Liver (tissue), 9 donors: ENCODE measurements around the gene CCT2. TPM values are rescaled to one million over a fixed set of nuclear protein-coding genes. Genes with fewer than 3 reads are reported as not detected.

Experiments
- DNase-seq: peaks from one replicate; pipeline ENCODE4 v3.0.0-alpha.2; 2017; ENCODE audit warnings: low spot score
- H3K27ac ChIP-seq, 2 donors: one replicate each; pipeline ENCODE4 v1.7.0; 2013; ENCODE audit warnings: inconsistent platforms in 2 of 2, low read length in 2 of 2, control low read depth in 1 of 2, low read depth in 1 of 2, mild to moderate bottlenecking in 1 of 2
- H3K27me3 ChIP-seq, 4 donors: one replicate each; pipeline versions ENCODE4 v1.6.1 to v1.7.0; 2013; ENCODE audit warnings: low read length in 3 of 4, inconsistent platforms in 1 of 4, mild to moderate bottlenecking in 1 of 4, moderate library complexity in 1 of 4; ENCODE audit not compliant: control insufficient read depth in 4 of 4, insufficient read depth in 4 of 4
- H3K36me3 ChIP-seq, 4 donors: one replicate each; pipeline versions ENCODE4 v1.6.1 to v1.7.0; 2013; ENCODE audit warnings: low read length in 3 of 4, mild to moderate bottlenecking in 3 of 4, low read depth in 1 of 4, moderate library complexity in 1 of 4; ENCODE audit not compliant: control insufficient read depth in 4 of 4, insufficient read depth in 3 of 4
- H3K4me1 ChIP-seq, 4 donors: one replicate each; pipeline versions ENCODE4 v1.6.1 to v1.7.0; 2013; ENCODE audit warnings: low read length in 3 of 4, mild to moderate bottlenecking in 3 of 4, moderate library complexity in 1 of 4; ENCODE audit not compliant: control insufficient read depth in 4 of 4, insufficient read depth in 4 of 4
- H3K4me3 ChIP-seq, 3 donors: one replicate each; pipeline versions ENCODE4 v1.6.1 to v1.7.0; 2013; ENCODE audit warnings: low read length in 3 of 3, control low read depth in 1 of 3, low read depth in 1 of 3, mild to moderate bottlenecking in 1 of 3
- H3K9ac ChIP-seq, 2 donors: one replicate each; pipeline ENCODE4 v1.7.0; 2013; ENCODE audit warnings: low read length in 2 of 2, mild to moderate bottlenecking in 2 of 2, moderate library complexity in 2 of 2, control low read depth in 1 of 2, low read depth in 1 of 2
- H3K9me3 ChIP-seq, 4 donors: one replicate each; pipeline versions ENCODE4 v1.6.1 to v1.7.0; 2013; ENCODE audit warnings: low read length in 3 of 4; ENCODE audit not compliant: control insufficient read depth in 4 of 4
- ATF3 ChIP-seq: IDR thresholded peaks from 2 replicates; pipeline ENCODE4 v1.6.1; 2016; ENCODE audit warnings: antibody characterized with exemption
- CTCF ChIP-seq: fragments of 150-350 bp; IDR thresholded peaks from 2 replicates; pipeline ENCODE4 v1.5.1; 2017; ENCODE audit warnings: improper control_type of control experiment, low read depth, low read length; ENCODE audit not compliant: missing input control
- EGR1 ChIP-seq, 2 donors: IDR thresholded peaks; 2 replicates each; pipeline ENCODE4 v1.6.1; 2016 to 2018; ENCODE audit warnings: antibody characterized with exemption in 2 of 2, low read depth in 2 of 2
- FOXA2 ChIP-seq: IDR thresholded peaks from 2 replicates; pipeline ENCODE4 v1.6.1; 2016; ENCODE audit warnings: antibody characterized with exemption
- GABPA ChIP-seq, 2 donors: IDR thresholded peaks in 1 of 2; conservative IDR thresholded peaks in 1 of 2; 2 replicates each; pipeline ENCODE4 v1.6.1; 2016; ENCODE audit warnings: antibody characterized with exemption in 2 of 2, mild to moderate bottlenecking in 1 of 2, moderate library complexity in 1 of 2
- HNF4A ChIP-seq, 2 donors: conservative IDR thresholded peaks; 2 replicates each; pipeline ENCODE4 v1.6.1; 2016; ENCODE audit warnings: antibody characterized with exemption in 2 of 2, mild to moderate bottlenecking in 2 of 2
- HNF4G ChIP-seq: IDR thresholded peaks from 2 replicates; pipeline ENCODE4 v1.6.1; 2016; ENCODE audit warnings: antibody characterized with exemption
- JUND ChIP-seq, 2 donors: IDR thresholded peaks; 2 replicates each; pipeline ENCODE4 v1.6.1; 2016; ENCODE audit warnings: antibody characterized with exemption in 2 of 2
- MAX ChIP-seq: IDR thresholded peaks from 2 replicates; pipeline ENCODE4 v1.6.1; 2016; ENCODE audit warnings: antibody characterized with exemption
- NR2F2 ChIP-seq: IDR thresholded peaks from 2 replicates; pipeline ENCODE4 v1.6.1; 2016; ENCODE audit warnings: antibody characterized with exemption
- RAD21 ChIP-seq, 2 donors: IDR thresholded peaks; 2 replicates each; pipeline ENCODE4 v1.6.1; 2016; ENCODE audit warnings: antibody characterized with exemption in 2 of 2, mild to moderate bottlenecking in 2 of 2
- REST ChIP-seq: IDR thresholded peaks from 2 replicates; pipeline ENCODE4 v1.6.1; 2016; ENCODE audit warnings: antibody characterized with exemption, mild to moderate bottlenecking
- RXRA ChIP-seq, 2 donors: IDR thresholded peaks; 2 replicates each; pipeline ENCODE4 v1.6.1; 2017 to 2018; ENCODE audit warnings: antibody characterized with exemption in 2 of 2, mild to moderate bottlenecking in 1 of 2
- TAF1 ChIP-seq: conservative IDR thresholded peaks from 2 replicates; pipeline ENCODE4 v1.6.1; 2016; ENCODE audit warnings: antibody characterized with exemption, mild to moderate bottlenecking
- WGBS: extraction: QIAGEN DNeasy Blood & Tissue Kit; methylation state at CpG from one replicate; pipeline ENCODE4 v1.1.7; 2013; 5-methylcytosine and 5-hydroxymethylcytosine counted together
- polyA plus RNA-seq, 2 donors: library from polyadenylated mRNA; stranded (reverse) in 1 of 2; unstranded in 1 of 2; fragments of 200-250 nt in 1 of 2; fragments of >200 nt in 1 of 2; fragmentation: Nextera tagmentation in 1 of 2; extraction: Ambion mirVana in 1 of 2; gene quantifications; one replicate each; pipeline versions ENCODE4 v1.2.1 to v1.2.3, GENCODE V29; 2013 to 2015
- total RNA-seq, 2 donors: library from RNA; depleted of rRNA; stranded (reverse); fragments of >200 nt; gene quantifications; one replicate each; pipeline ENCODE4 v1.2.3, GENCODE V29; 2014
- donor health status: healthy.
- donor health status: healthy.
- donor health status: healthy.
- donor health status: healthy.
- donor health status: healthy.

The CCT2 gene
- total and polyA plus RNA-seq, 4 donors, result 43.6 to 145 (median 80.6) TPM

GRCh38 chr12:69633061-69633460 lies 47.8 kb downstream of the CCT2 start:
- TF ChIP-seq MAX, result no peak
- TF ChIP-seq HNF4G, result no peak
- TF ChIP-seq REST, result no peak
- no peak for TF ChIP-seq HNF4A (conservative IDR thresholded peaks at IDR 0.05)
- no peak for TF ChIP-seq NR2F2
- no peak for TF ChIP-seq JUND (IDR thresholded peaks at IDR 0.05)
- TF ChIP-seq GABPA (IDR thresholded peaks at IDR 0.05 in 1 of 2, conservative IDR thresholded peaks at IDR 0.05 in 1 of 2), result no peak
- no peak for TF ChIP-seq CTCF
- TF ChIP-seq RXRA (IDR thresholded peaks at IDR 0.05), result no peak
- TF ChIP-seq EGR1 (IDR thresholded peaks at IDR 0.05; ENCODE audit: low read depth in 2 of 2), result no peak
- TF ChIP-seq TAF1, result no peak
- no peak for TF ChIP-seq RAD21 (IDR thresholded peaks at IDR 0.05)
- TF ChIP-seq ATF3, result no peak
- Histone ChIP-seq H3K4me1 (no peaks in the 10 kb centered on the region), H3K27me3 (no peaks in the 10 kb centered on the region), H3K4me3 (no peak overlapping the region), H3K36me3 (no peaks in the 10 kb centered on the region), H3K27ac (no peak overlapping the region), H3K9ac (no peak overlapping the region), H3K9me3 (no peaks in the 10 kb centered on the region)
- 97% methylated on average over 2 of the region's 2 CpGs for WGBS
- no peak for DNase-seq

- 27% methylated on average over 12 of the region's 12 CpGs for WGBS
- H3K9ac ChIP-seq, result no peak overlapping the region
- H3K27ac ChIP-seq, result no peak overlapping the region
- H3K4me3 ChIP-seq, result no peak overlapping the region
- peak; percentile 77 for DNase-seq
- TF ChIP-seq HNF4A (conservative IDR thresholded peaks at IDR 0.05) (peak; percentile 3 to 22), GABPA (IDR thresholded peaks at IDR 0.05 in 1 of 2, conservative IDR thresholded peaks at IDR 0.05 in 1 of 2) (no peak), CTCF (peak; percentile 78), FOXA2 (no peak), RAD21 (IDR thresholded peaks at IDR 0.05) (peak; percentile 85 to 90)
- no peaks in the 10 kb centered on the region for H3K9me3 ChIP-seq
- no peaks in the 10 kb centered on the region for H3K4me1 ChIP-seq
- H3K36me3 ChIP-seq, result no peaks in the 10 kb centered on the region
- H3K27me3 ChIP-seq, result no peaks in the 10 kb centered on the region
Measured at GRCh38 chr12:69639400-69640016, 54.2 kb downstream of the CCT2 start.
